ENCODE results near the gene TUBB1.

The TUBB1 gene

GRCh38 chr20:59046862-59047261, 27.6 kb downstream of the TUBB1 start:
- TF ChIP-seq GATA2 (IDR thresholded peaks at IDR 0.05; ENCODE audit: low read depth, low read length): no peak
- no peak for TF ChIP-seq GATA3 (IDR thresholded peaks at IDR 0.05; ENCODE audit: low read depth, low read length)

GRCh38 chr20:59047938-59048680, 28.9 kb downstream of the TUBB1 start:
- no peak for TF ChIP-seq GATA2 (IDR thresholded peaks at IDR 0.05; ENCODE audit: low read depth, low read length)
- no peak for TF ChIP-seq GATA3 (IDR thresholded peaks at IDR 0.05; ENCODE audit: low read depth, low read length)

DNA sequence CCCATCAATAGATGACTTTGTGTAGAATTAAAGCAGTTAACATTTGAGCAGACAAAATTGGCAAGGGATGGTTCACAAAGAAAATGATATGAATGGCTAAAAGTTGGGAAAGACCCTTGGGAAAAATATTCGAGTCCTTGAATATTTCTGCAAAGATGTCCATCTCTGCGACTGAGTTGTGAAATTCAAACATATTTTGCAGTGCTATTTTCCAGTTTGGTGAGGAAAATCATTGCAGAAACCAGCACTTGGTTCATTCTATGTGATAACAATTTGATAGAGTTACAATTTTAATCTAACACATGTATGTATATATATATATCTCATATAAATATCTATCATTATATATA, 29.4 kb downstream of the TUBB1 start:
- TF ChIP-seq GATA3 (IDR thresholded peaks at IDR 0.05; ENCODE audit: low read depth, low read length) (no peak), GATA2 (IDR thresholded peaks at IDR 0.05; ENCODE audit: low read depth, low read length) (no peak)

- TF ChIP-seq GATA2 (IDR thresholded peaks at IDR 0.05; ENCODE audit: low read depth, low read length): no peak
- TF ChIP-seq GATA3 (IDR thresholded peaks at IDR 0.05; ENCODE audit: low read depth, low read length): no peak
These were observed 31.2 kb downstream of the TUBB1 start for GRCh38 chr20:59050437-59050836.

DNA sequence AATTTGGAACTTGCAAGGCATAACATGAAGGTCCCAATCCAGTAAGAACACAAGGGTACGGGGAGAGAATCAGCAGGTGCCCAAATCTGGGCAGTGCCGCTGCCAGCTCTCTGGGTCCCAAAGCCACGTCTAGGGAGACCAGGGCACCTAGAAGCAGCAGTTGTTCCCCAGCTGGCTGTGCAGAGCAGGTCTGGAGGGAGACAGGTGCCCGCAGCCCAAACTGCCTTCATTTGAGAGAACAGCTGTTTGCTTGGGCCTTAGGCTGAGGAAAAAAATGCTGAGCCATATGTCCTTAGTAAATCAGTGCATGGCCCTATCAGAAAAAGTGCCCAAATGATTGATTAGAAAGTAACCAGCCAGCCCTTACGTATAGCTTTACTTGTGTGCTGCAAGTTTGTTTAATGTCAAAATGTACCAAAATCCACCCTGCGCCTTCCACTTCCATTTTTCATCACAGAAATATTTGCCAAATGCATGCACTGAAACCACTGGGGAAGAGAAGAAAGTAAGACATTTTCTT, 32.5 kb downstream of the TUBB1 start:
- TF ChIP-seq GATA3 (IDR thresholded peaks at IDR 0.05; ENCODE audit: low read depth, low read length) (no peak), GATA2 (IDR thresholded peaks at IDR 0.05; ENCODE audit: low read depth, low read length) (no peak)

GRCh38 chr20:59055302-59055701, 36.1 kb downstream of the TUBB1 start:
- TF ChIP-seq GATA2 (IDR thresholded peaks at IDR 0.05; ENCODE audit: low read depth, low read length) (no peak), GATA3 (IDR thresholded peaks at IDR 0.05; ENCODE audit: low read depth, low read length) (no peak)

DNA sequence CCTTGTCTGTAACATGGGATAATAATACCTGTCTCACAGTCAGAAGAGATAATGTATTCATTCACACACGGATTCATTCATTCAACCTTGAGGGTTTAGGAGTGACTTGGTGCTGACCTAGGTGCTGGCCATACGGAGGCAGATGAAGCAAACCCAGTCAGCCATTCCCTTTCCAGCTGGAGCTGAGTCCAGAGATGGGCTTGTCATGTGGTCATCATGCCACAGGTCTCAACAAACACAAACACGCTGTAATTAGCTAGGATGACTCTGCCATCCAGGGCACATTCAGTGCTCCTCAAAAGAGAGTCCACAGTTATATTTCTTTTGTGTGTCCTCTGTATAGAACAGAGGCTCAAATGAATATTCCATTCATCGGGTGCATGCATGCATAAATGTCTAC, 42.9 kb downstream of the TUBB1 start:
- no peak for TF ChIP-seq GATA2 (IDR thresholded peaks at IDR 0.05; ENCODE audit: low read depth, low read length)
- no peak for TF ChIP-seq GATA3 (IDR thresholded peaks at IDR 0.05; ENCODE audit: low read depth, low read length)

GRCh38 chr20:59063358-59064213, 44.4 kb downstream of the TUBB1 start:
- no peak for TF ChIP-seq GATA2 (IDR thresholded peaks at IDR 0.05; ENCODE audit: low read depth, low read length)
- TF ChIP-seq GATA3 (IDR thresholded peaks at IDR 0.05; ENCODE audit: low read depth, low read length): no peak

DNA sequence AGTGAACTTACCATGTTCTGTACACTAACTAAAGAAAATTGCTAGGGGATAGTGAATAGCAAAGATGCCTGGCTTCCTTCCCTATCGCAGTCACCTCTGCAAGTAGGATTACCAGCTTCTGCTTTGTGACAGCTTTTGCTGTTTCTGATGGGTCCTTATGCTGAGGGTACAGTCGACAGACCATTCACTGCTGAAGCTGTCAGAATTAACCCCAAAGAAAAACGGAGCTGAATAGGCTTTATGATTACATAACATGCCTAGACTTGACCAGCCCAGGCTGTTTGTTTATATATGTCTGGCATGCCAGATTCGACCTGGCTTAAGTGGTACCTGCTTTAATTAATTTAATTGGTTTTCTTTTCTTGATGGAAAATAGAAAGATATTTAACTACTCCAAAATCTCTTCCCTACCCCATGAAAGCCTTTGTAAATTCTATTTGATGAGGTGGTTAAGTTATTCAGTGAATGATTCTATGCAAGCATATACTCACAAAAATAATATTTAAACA, 45.0 kb downstream of the TUBB1 start:
- TF ChIP-seq GATA2 (IDR thresholded peaks at IDR 0.05; ENCODE audit: low read depth, low read length): no peak
- TF ChIP-seq GATA3 (IDR thresholded peaks at IDR 0.05; ENCODE audit: low read depth, low read length): no peak

DNA sequence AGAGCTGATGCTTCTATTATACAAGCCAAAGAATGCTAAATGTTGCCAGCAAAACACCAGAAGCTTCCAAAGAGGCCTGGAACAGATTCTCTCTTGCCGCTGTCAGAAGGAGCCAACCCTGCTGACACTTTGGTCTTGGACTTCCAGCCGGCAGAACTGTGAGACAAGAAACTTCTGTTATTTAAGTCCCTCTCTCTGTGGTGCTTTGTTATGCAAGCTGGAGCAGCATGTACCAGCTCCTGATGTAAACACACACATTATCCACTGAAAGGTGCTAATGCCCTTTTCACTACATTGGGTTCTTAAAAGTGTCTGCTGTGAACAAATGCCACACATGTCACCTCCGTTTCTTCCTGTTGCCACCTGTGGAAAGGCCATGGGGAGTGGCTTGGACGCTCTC, 49.3 kb downstream of the TUBB1 start:
- TF ChIP-seq GATA2 (IDR thresholded peaks at IDR 0.05; ENCODE audit: low read depth, low read length) (no peak), GATA3 (IDR thresholded peaks at IDR 0.05; ENCODE audit: low read depth, low read length) (no peak)

DNA sequence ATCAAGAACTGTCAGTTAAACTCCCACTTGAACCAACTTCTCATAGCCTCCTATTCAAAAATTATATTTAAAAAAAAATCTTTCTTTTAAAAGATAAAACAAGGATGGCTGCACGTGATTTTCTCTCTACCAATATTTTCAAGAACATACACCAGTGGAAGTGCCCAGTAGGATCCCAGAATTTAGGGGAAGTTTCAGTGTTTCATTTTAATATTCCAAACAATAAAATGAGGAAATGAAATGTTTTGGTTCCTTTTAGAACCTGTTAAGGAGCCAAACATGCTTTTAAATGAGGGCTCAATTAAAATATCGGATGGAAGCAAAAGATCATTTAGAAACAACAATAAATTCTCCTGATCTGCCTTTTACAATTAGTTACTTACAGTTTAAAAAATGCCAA, 49.8 kb downstream of the TUBB1 start:
- no peak for TF ChIP-seq GATA2 (IDR thresholded peaks at IDR 0.05; ENCODE audit: low read depth, low read length)
- no peak for TF ChIP-seq GATA3 (IDR thresholded peaks at IDR 0.05; ENCODE audit: low read depth, low read length)

- TF ChIP-seq GATA2 (IDR thresholded peaks at IDR 0.05; ENCODE audit: low read depth, low read length) (no peak), GATA3 (IDR thresholded peaks at IDR 0.05; ENCODE audit: low read depth, low read length) (no peak)
These were observed 52.0 kb downstream of the TUBB1 start for GRCh38 chr20:59071216-59071615.

- no peak for TF ChIP-seq GATA2 (IDR thresholded peaks at IDR 0.05; ENCODE audit: low read depth, low read length)
- TF ChIP-seq GATA3 (IDR thresholded peaks at IDR 0.05; ENCODE audit: low read depth, low read length): no peak
These were observed 54.4 kb downstream of the TUBB1 start for GRCh38 chr20:59073582-59073981.

GRCh38 chr20:59074456-59074855, 55.2 kb downstream of the TUBB1 start:
- no peak for TF ChIP-seq GATA2 (IDR thresholded peaks at IDR 0.05; ENCODE audit: low read depth, low read length)

Measured in SH-SY5Y (cell line).